GM12864 (cell line): ENCODE measurements around the gene TMEM89.

Experiments used
- DNase-seq: peaks from one replicate; pipeline ENCODE4 v3.0.0-alpha.2; 2011; ENCODE audit warnings: low read depth
- H3K4me3 ChIP-seq: 2 replicates; pipeline ENCODE4 v1.5.1; 2011; ENCODE audit warnings: mild to moderate bottlenecking, low read depth, low read length, control low read depth
- TF ChIP-seq, protein P1 (sequence below): IDR thresholded peaks from 2 replicates; pipeline ENCODE4 v1.5.1; 2011; ENCODE audit warnings: low read depth, mild to moderate bottlenecking, moderate library complexity, low read length, control low read depth, inconsistent platforms; ENCODE audit errors: missing control alignments

TMEM89 gene

DNA sequence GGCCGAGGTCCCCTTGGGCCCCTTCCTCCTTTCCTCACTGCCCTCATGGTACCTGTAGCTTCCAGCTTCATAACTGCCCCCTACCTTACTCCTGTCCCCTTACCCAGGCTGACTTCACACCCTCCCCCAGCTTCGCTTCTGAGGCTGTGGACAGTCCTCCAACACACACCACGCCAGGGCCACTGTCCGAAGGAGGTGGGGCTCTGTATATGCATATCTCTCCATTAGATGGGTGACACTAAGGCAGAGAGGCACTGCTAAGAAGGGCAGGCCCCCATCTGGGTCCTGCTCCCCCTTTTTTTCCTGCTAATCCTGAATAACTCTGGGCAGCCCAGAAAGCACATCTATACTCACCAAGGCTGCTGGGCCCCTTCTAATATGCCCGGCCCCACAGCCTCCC is 25.4 kb downstream of the TMEM89 start:
- no peak overlapping the region for H3K4me3 ChIP-seq
- TF ChIP-seq, protein P1, sequence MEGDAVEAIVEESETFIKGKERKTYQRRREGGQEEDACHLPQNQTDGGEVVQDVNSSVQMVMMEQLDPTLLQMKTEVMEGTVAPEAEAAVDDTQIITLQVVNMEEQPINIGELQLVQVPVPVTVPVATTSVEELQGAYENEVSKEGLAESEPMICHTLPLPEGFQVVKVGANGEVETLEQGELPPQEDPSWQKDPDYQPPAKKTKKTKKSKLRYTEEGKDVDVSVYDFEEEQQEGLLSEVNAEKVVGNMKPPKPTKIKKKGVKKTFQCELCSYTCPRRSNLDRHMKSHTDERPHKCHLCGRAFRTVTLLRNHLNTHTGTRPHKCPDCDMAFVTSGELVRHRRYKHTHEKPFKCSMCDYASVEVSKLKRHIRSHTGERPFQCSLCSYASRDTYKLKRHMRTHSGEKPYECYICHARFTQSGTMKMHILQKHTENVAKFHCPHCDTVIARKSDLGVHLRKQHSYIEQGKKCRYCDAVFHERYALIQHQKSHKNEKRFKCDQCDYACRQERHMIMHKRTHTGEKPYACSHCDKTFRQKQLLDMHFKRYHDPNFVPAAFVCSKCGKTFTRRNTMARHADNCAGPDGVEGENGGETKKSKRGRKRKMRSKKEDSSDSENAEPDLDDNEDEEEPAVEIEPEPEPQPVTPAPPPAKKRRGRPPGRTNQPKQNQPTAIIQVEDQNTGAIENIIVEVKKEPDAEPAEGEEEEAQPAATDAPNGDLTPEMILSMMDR, result no peak
- no peak for DNase-seq

DNA sequence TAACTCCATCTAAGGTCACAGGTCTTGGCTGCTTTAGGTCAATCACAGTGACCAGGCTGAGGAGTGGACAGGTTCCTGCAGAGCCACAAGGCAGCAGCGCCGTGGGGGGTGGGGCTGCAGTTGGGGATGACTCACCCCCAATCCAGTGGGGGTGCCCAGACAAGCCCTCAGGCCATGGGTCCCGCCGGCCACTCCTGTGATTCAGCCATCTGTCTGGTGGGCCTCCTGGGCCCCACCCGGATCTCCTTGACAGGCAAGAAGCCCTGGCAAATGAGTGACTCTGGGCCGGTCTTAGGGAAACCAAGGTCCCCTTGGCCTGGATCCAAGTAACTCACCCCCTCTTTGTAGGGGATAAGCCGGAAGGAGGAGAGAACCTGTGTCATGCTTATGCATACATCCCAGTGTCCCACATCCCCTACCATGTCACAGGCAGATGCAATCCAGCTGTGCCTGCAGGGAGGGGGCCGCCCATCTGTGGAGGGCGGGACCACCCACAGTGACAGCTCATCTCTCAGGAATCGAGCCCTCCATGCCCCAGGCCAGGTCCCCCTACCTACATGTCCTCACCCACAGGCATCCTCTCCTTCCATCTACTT is 25.9 kb downstream of the TMEM89 start:
- TF ChIP-seq, protein P1, result no peak
- no peak overlapping the region for H3K4me3 ChIP-seq
- DNase-seq, result no peak

DNA sequence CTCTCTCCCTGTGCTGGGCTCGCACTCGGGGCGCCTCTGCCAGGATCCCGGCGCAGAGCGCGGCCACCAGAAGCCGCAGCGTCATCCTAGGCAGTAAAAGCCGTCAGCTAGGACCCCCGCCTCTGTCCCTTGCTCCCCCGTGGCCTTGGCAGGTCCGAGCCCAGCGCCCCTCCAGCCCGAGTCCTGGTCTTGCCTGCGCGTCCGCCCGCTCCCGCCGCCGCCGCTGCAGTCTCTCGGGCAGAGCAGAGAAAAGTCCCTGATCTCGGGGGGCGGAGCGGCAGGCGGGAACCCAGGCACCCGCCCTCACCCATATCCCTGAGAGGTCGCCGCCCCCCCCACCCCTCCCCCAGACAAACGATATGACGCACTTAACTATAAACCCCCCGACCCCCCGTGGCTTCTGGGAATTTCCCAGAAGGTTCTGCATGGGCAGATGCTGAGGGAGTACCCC is 26.5 kb downstream of the TMEM89 start, which contains the start of gene COL7A1:
Gene COL7A1 (minus strand): TSS at position 255 of the 451 bp plus-strand sequence. CDS start 170 bp downstream, at position 85.
- H3K4me3 ChIP-seq, result no peak within 1 kb of the TSS
- DNase-seq, result no peak
- TF ChIP-seq, protein P1, result no peak

GRCh38 chr3:48594417-48595049 is 27.0 kb downstream of the TMEM89 start:
- no peak overlapping the region for H3K4me3 ChIP-seq
- no peak for DNase-seq
- TF ChIP-seq, protein P1, result no peak

- no peak for DNase-seq
- TF ChIP-seq, protein P1, result no peak
- no peak overlapping the region for H3K4me3 ChIP-seq
These were observed 28.2 kb downstream of the TMEM89 start for GRCh38 chr3:48593337-48593736.

DNA sequence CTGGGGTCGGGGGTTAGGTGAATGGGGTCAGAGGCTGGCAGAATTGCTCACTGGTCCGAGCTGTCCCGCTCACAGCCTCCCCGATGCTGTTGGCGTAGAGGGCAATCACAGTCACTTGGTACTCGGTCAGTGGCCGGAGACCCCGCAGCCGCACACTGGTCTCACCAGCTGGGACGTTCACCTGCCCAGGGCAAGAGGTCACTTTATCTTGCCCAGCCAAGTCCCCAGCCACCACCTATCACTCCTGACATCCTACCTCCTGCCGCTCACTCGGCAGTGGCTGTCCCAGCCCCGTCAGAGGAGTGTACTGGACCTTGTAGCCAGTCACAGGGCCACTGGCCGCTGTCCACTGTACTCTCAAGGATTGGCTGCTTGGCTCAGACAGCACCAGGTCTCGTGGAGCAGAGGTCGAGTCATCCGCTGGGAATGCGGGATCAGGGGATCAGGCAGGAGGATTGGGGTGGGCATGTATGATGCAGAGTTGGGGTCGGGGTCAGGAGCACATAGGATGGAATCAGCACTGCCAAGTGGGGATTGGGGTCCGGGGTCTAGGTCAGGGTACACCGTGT is 29.0 kb downstream of the TMEM89 start:
- TF ChIP-seq, protein P1, result no peak
- H3K4me3 ChIP-seq, result no peak overlapping the region
- no peak for DNase-seq
